ENCODE measurements around the gene ZNRD2. TPM values are rescaled to one million over a fixed set of nuclear protein-coding genes. Genes with fewer than 3 reads are reported as not detected.

Gene ZNRD2
- total and polyA plus RNA-seq, 2 of the 8 experiments (the other 6 are each of a cell fraction or from before 2014, with no cell fraction given), result 53.4 to 125 TPM

- no peak for TF ChIP-seq POU5F1 (IDR thresholded peaks at IDR 0.05; ENCODE audit: low read depth, low read length)
- no peak for TF ChIP-seq GTF2F1 (IDR thresholded peaks at IDR 0.05; ENCODE audit: borderline replicate concordance, low read depth, low read length)
Measured at GRCh38 chr11:65535102-65535501, 35.2 kb upstream of the ZNRD2 start (continued).
